ENCODE results near the gene SEMA3D.
"Not testable (repeated sequence)": the region's sequence is repeated elsewhere in the genome, so short reads cannot be mapped to it uniquely, and the experiment has no call there.

The SEMA3D gene

DNA sequence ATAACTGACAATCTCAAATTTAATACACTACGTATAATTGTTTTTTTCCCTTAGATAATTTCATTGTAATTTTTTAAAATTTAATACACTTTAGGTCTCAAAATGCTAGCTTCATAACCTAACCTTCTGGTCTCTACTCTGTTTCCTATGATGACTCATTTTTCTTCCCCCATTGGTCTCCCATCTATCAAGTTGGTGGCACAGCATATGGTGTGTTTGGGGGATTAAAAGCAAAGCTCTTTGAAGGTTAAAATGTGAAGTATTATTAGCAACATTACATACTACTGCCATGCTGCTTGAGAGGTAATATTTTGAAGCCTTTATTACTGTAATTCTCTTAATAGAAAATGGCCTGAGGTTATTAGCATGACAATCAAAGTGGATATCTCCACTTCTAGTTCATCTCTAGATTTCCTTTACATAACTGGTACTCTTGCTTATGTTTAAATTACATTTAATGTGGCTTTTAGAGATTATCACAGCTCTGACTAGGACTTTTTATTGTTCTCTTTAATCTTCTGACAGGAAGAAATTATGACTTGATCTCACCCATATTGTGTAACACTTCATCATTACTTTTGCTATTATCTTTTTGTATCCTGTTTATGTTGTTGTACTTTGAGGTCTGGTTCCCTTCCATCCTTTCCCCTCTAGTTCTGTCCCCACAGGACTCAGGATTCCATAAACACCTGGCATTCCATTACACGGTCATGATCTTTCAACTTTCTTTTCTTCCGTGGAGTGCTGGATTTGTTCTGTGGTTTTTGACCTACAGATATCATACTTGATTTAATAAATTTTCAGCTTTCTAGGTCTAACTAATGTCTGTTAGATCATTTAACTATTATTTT lies 185.1 kb downstream of the SEMA3D start:
- Mint-ChIP-seq H3K36me3 (ENCODE audit: low read depth) (no peaks in the 10 kb centered on the region), H3K9me3 (no peaks in the 10 kb centered on the region), H3K27me3 (no peaks in the 10 kb centered on the region), H3K4me3 (no peak overlapping the region), H3K27ac (no peak overlapping the region), H3K4me1 (ENCODE audit: low read depth) (no peaks in the 10 kb centered on the region)

DNA sequence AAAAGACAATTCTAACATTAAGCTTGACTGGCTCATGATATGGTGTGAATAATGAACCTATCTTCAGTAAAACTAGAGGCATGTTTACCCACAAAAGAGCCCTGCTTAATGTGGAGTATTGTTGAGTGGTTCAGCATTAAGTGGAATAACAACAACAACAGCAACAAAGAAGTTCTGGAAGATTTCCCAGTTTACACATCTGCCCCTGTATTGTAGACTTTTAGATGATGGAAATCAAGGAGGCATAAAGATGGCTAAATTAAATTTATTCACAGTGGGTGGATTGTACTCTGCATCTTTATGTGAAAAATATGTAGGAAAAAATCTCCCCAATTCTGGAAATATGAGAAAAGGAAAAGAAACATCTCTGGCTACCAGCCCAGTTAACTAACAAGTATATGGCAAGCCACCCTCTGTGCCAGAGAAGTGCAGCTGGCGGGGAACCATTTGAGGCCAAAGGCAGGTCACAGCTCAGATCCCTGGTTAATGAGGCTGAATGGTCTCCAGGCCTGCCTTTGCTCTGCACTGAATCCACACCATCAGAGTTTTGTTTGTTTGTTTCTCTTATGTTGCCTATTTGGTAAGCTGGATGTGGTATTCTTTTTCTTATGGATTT lies 186.0 kb downstream of the SEMA3D start:
- no peaks in the 10 kb centered on the region for H3K36me3 Mint-ChIP-seq (ENCODE audit: low read depth)
- H3K4me3 Mint-ChIP-seq, result no peak overlapping the region
- H3K27me3 Mint-ChIP-seq, result peaks cover 3% of the 10 kb centered on the region
- H3K9me3 Mint-ChIP-seq, result no peaks in the 10 kb centered on the region
- H3K27ac Mint-ChIP-seq, result no peak overlapping the region
- no peaks in the 10 kb centered on the region for H3K4me1 Mint-ChIP-seq (ENCODE audit: low read depth)

DNA sequence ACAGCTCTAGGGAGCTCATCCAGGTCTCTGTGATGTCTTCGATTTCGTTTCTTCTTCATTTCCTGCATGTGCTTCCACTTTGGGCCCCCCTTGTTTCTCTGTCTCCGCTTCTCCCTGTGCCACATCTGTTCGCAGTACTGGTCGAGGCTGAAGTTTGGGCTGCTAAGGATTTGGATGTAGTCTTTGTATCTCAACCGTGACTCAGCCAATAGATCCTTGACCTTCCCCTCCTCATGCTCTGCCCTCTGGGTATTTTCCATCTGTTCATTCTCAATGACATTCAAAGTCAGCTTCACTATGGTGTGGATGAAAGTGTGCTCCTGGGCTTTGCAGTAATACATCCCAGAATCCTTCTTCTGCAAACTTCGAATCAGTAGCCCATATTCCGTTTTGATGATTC lies 187.4 kb downstream of the SEMA3D start:
- Mint-ChIP-seq H3K9me3 (no peaks in the 10 kb centered on the region), H3K4me1 (ENCODE audit: low read depth) (no peaks in the 10 kb centered on the region), H3K27me3 (peaks cover 3% of the 10 kb centered on the region), H3K27ac (no peak overlapping the region), H3K4me3 (no peak overlapping the region), H3K36me3 (ENCODE audit: low read depth) (no peaks in the 10 kb centered on the region)

DNA sequence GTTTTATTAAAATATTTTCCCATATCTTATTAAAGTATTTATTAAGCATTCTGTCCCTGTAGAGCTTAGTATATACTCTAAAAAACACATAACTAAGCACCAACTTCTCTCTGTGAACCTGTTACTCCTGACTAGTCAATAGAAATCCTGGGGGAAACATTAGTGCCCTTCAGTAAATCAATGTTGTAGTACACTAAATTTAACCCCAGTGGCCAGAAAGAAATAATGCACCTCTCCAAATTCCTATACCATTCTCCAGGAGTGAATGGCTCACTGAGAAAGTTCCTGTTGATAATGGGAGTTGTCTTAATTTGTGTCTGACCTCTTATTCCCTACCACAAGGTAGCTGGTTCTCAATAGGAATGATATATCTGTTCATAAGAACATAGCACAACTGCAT lies 188.2 kb downstream of the SEMA3D start:
- Mint-ChIP-seq H3K4me3 (no peak overlapping the region), H3K36me3 (ENCODE audit: low read depth) (no peaks in the 10 kb centered on the region), H3K27ac (no peak overlapping the region), H3K4me1 (ENCODE audit: low read depth) (no peaks in the 10 kb centered on the region), H3K9me3 (no peaks in the 10 kb centered on the region), H3K27me3 (peaks cover 3% of the 10 kb centered on the region)

DNA sequence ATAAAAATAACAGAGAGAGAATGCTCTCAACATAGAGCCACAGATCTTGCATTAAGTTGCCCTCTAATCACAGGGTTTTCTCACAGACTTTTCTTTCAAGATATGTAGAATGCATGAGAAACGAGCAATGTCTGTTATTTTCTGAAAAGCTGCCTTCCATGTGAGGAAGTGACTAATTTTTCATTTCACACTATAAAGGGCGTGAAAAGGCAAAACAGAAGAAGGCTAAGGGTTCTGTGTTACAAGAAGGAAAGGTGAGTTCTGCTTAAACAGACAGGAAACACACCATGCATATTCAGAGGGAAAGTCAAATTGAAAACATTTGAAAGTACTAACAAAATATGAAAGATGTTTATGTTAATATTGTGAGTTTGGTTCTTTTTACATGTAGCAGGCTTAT lies 189.2 kb downstream of the SEMA3D start:
- H3K9me3 Mint-ChIP-seq, result no peaks in the 10 kb centered on the region
- H3K4me3 Mint-ChIP-seq, result no peak overlapping the region
- H3K27ac Mint-ChIP-seq, result no peak overlapping the region
- H3K27me3 Mint-ChIP-seq, result peaks cover 3% of the 10 kb centered on the region
- no peaks in the 10 kb centered on the region for H3K36me3 Mint-ChIP-seq (ENCODE audit: low read depth)
- H3K4me1 Mint-ChIP-seq (ENCODE audit: low read depth), result no peaks in the 10 kb centered on the region

DNA sequence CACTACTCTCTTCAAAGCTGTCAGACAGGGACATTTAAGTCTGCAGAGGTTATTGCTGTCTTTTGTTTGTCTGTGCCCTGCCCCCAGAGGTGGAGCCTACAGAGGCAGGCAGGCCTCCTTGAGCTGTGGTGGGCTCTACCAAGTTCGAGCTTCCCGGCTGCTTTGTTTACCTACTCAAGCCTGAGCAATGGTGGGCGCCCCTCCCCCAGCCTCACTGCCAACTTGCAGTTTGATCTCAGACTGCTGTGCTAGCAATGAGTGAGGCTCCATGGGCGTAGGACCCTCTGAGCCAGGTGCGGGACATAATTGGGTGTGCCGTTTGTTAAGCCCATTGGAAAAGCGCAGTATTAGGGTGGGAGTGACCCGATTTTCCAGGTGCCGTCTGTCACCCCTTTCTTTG lies 193.9 kb downstream of the SEMA3D start:
- H3K4me1 Mint-ChIP-seq (ENCODE audit: low read depth); H3K27me3 Mint-ChIP-seq: not testable (repeated sequence)

DNA sequence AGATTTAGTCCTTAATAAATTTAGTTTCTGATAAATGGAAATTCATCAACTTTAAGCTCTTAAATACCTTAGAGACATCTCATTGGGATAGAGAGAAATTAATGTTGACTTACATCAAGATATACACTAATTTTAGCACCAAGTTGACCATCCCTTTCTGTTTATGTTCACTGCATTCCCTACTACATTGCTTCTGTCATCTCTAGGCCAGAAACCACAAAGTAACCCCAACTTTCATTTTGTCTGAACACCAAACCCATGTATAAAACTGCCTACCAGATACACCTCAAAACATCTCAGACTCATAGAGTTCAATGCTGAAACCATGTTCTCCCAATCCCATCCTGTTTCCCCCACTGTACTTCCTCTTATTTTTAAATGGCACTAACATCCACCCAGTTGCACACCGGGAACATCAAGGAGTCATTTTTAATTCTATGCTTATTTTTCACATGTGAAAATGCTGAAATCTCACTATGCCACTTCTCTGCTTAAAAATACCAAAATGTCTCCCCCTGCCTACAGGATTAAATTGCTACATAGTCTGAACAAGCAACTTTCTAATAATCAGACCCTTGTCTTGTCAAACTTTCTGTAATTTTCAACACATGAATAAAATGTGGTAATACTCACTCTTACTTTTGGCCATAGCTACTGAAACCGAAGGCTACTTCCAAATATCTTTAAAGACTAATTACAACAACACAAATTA lies 201.6 kb downstream of the SEMA3D start:
- Mint-ChIP-seq H3K9me3 (no peaks in the 10 kb centered on the region), H3K27ac (no peak overlapping the region), H3K36me3 (ENCODE audit: low read depth) (no peaks in the 10 kb centered on the region), H3K4me1 (ENCODE audit: low read depth) (no peaks in the 10 kb centered on the region), H3K27me3 (no peaks in the 10 kb centered on the region), H3K4me3 (no peak overlapping the region)

More for the DNA sequence above, 193.9 kb downstream of the SEMA3D start:
- not testable (repeated sequence) for H3K4me3 Mint-ChIP-seq; H3K27ac Mint-ChIP-seq; H3K9me3 Mint-ChIP-seq; H3K36me3 Mint-ChIP-seq (ENCODE audit: low read depth)

DNA sequence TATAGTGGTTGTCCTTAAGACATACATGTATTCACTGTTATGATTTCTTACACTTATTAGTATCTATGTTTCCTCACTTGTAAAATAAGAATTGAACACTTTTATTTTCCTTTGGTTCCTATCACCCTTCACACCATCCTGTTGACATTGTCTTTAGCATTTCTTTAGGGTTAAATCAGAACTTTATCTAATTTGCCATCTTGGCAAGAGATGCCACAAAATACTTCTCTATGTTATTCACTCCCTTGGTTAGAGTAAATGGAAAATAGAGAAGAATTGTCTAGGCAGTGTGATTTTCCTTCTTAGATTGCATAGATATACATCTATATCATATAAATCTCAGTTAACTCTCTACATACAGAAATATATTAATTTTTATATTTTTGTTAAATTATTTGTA lies 204.7 kb downstream of the SEMA3D start:
- H3K9me3 Mint-ChIP-seq, result peaks cover 4% of the 10 kb centered on the region
- no peak overlapping the region for H3K4me3 Mint-ChIP-seq
- H3K27me3 Mint-ChIP-seq, result no peaks in the 10 kb centered on the region
- no peaks in the 10 kb centered on the region for H3K36me3 Mint-ChIP-seq (ENCODE audit: low read depth)
- H3K4me1 Mint-ChIP-seq (ENCODE audit: low read depth), result no peaks in the 10 kb centered on the region
- H3K27ac Mint-ChIP-seq, result no peak overlapping the region

DNA sequence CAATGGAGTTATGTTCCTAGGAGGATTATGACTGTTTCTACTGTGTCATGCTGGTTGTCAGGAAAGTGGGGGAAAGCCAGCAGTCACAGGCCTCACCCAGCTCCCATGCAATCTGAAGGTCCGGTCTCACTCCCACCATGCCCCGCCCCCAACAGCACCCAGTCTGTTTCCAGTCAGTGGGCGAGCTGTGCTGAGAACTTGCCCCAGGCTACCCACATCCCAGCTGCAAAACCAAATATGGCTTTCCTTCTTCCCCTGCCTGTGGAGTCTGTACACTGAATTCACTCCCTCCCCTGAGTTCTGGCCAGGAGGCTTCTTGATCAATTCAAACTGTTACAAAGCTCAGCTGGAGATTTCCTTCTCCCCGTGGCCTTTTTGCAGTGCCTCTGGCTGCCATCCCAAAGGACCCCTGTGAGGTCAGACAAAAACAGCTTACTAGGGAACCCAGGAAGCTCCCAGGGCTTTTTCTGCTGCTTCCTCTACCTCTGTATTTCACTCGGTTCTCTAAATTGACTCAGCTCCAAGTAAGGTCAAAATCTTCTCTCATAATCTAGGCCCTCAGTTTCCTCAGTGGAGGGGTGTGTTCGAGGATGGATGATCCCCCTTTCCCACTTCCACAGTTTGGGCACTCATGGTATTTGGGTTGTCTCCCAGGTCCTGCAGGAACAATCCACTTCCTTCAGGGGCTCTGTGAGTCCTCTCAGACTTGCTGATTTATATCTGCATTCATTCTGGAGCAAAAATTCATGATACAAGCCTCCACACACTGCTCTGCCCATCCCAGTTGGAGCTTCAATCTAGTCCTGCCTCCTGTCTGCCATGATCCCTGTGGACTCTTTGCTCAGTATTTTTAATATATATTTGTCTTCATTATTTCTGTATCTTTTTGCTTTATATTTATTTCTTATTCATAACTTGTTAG lies 205.5 kb downstream of the SEMA3D start:
- Mint-ChIP-seq H3K4me1 (ENCODE audit: low read depth) (no peaks in the 10 kb centered on the region), H3K4me3 (no peak overlapping the region), H3K27ac (no peak overlapping the region), H3K36me3 (ENCODE audit: low read depth) (no peaks in the 10 kb centered on the region), H3K27me3 (no peaks in the 10 kb centered on the region), H3K9me3 (peaks cover 4% of the 10 kb centered on the region)

DNA sequence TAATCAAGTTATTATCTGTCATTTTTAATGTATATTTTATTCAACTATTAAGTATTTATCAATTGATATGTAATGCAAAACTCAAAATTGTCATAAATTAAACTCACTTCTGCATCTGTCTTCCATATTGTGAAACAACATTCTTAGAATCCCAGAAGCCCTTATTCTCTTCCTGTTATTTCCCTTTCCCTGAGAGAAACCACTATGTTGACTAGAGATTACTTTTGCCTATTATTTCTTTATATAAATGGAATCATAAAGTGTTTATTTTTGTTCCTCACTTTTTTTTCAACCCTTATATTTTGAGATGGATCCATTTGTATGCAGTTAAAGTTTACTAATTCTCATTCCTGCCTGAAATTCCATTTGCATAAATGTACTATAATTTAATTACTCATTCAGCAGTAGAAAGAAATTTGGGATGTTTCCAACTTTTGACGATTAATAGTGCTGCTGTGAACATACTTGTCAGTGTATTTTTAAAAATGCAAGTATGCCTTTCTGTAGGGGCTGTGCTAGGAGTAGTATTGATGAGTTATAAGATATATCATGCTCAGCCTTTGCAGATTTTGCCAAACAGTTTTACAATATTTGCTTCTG lies 211.2 kb downstream of the SEMA3D start:
- Mint-ChIP-seq H3K4me1 (ENCODE audit: low read depth) (no peaks in the 10 kb centered on the region), H3K4me3 (no peak overlapping the region), H3K9me3 (peaks cover 4% of the 10 kb centered on the region), H3K36me3 (ENCODE audit: low read depth) (no peaks in the 10 kb centered on the region), H3K27ac (no peak overlapping the region), H3K27me3 (no peaks in the 10 kb centered on the region)

DNA sequence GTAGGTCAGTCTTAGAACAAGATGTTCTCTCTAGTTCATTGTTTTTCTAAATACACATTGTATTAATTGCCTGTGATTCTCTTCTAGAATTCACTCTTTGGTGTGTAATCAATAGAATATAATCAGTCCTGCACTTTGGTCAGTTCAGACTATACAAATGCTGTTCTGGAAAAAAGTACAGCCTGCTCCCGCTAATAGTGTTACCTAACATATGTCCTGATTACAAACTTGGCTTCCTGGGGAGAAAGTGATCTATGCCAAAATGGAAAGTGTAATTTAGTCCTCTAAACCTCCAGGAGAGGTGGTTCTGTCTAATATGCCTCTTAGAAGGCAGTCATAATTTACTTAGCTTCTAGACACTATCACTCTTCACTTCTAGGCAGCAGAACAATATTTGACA lies 215.5 kb downstream of the SEMA3D start:
- Mint-ChIP-seq H3K4me3 (no peak overlapping the region), H3K4me1 (ENCODE audit: low read depth) (no peaks in the 10 kb centered on the region), H3K36me3 (ENCODE audit: low read depth) (no peaks in the 10 kb centered on the region), H3K27me3 (no peaks in the 10 kb centered on the region), H3K9me3 (no peaks in the 10 kb centered on the region), H3K27ac (no peak overlapping the region)

DNA sequence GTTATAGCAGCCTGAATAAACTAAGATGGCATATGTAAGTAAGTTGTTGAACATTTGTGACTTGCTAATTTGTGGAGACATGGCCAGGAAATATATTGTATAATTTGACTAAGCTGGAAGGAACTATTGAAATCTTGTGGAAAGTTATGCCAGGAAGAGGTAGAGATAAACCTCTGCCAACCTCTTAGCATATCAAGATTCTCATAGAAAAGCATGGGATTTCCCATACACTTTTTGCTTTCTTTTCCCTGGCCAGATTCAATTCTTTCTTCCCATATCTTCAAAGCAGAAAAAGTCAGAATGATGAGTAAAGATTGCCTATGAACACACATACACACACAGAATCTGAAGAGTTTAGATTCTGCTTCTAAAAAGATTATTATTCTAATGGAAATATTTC lies 216.2 kb downstream of the SEMA3D start:
- H3K4me3 Mint-ChIP-seq, result no peak overlapping the region
- H3K27me3 Mint-ChIP-seq, result no peaks in the 10 kb centered on the region
- no peaks in the 10 kb centered on the region for H3K36me3 Mint-ChIP-seq (ENCODE audit: low read depth)
- H3K4me1 Mint-ChIP-seq (ENCODE audit: low read depth), result no peaks in the 10 kb centered on the region
- no peaks in the 10 kb centered on the region for H3K9me3 Mint-ChIP-seq
- no peak overlapping the region for H3K27ac Mint-ChIP-seq

DNA sequence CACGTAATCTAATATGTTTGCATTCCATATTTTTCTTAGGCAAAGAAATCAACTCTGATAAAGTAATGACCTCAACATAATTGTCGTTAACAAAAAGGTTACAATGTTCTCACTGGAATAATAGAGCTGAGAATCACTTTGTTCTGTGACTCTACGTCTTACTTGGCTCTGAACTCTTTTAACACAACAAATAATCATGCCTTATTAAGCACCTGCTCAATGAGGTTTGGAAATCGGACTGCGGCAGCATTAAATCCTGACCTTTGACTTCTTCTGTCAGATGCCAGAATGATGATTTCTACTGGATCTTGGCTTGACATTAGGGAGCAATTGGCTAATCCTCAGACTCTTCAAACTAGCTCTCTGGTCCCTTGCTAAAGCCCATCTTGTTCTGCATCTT lies 233.6 kb downstream of the SEMA3D start:
- no peaks in the 10 kb centered on the region for H3K9me3 Mint-ChIP-seq
- H3K27ac Mint-ChIP-seq, result no peak overlapping the region
- no peaks in the 10 kb centered on the region for H3K27me3 Mint-ChIP-seq
- no peaks in the 10 kb centered on the region for H3K36me3 Mint-ChIP-seq (ENCODE audit: low read depth)
- H3K4me1 Mint-ChIP-seq (ENCODE audit: low read depth), result no peaks in the 10 kb centered on the region
- H3K4me3 Mint-ChIP-seq, result no peak overlapping the region

DNA sequence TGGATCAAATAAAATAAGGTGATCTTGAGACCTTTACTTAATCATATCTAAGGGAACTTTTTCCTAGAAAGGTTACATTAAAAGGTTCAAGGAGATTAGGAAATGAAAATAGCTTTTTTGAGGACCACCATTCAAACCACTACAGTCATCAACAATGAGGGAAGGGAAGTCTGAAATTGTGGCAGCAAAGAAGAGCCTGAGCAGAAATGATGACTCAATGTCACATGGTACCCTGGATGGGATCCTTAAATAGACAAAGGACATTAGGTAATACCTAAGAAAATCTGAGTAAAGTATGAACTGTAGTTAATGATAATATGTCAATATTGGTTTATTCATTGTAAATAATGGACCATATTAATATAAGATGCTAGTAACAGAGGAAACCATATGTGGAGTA lies 236.0 kb downstream of the SEMA3D start:
- no peaks in the 10 kb centered on the region for H3K27me3 Mint-ChIP-seq
- H3K4me1 Mint-ChIP-seq (ENCODE audit: low read depth), result no peaks in the 10 kb centered on the region
- H3K27ac Mint-ChIP-seq, result no peak overlapping the region
- H3K9me3 Mint-ChIP-seq, result no peaks in the 10 kb centered on the region
- no peak overlapping the region for H3K4me3 Mint-ChIP-seq
- no peaks in the 10 kb centered on the region for H3K36me3 Mint-ChIP-seq (ENCODE audit: low read depth)

Data from stimulated activated naive CD8-positive, alpha-beta T cell treated with anti-CD3 and anti-CD28 coated beads, Interleukin-15, Interleukin-2, amounts not matched to agents 100 ng/mL and 50 ng/mL, for 24 hours (primary cell).